Smooth muscle cell of the brain vasculature (primary cell): Measurements from ENCODE around the gene FOXD3.

Experiments
- DNase-seq: peaks from one replicate; pipeline ENCODE4 v3.0.0-alpha.2; 2012; ENCODE audit warnings: low read depth, low spot score

Gene FOXD3

DNA sequence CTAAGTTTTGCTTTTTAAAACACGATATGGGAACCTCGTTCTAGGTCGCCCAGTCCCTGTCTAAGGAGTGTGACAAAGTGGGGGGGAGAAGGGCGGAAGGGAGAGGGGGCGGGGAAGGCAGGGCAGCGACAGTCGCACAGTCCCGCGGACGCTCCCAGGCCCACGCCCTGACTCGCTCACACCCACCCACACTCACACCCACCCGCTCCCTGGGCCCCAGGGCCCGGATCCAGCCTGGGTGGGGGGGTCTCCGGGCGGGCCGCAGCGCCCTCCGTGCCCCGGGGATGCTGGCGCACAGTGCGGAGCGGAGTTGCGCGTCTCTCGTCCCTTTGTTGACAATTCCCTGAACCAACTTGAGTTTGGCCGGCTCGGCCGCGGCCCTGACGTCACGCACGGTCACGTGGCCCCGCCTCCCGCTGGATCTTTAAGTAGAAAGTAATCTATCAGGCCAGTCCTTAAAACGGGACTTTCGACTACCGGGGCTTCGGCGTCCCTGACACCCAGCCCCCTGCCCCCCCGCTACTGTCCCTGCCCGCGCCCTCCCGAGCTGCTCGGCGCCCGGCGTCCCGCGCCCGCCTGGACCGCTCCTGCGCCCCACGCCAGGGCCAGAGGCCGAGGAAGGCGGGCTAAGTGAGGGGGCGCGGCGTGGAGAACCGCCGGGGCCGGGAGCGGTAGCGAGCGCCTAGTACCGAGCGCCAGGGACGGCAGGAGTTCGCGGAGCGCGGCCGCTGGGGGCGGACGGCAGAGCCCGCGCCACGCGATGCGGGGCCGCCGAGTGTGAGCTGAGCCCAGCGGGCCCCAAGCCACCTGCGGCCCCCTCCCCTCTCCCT is at the start of gene FOXD3:
FOXD3 (plus strand) TSS at position 454 of the 830 bp plus-strand sequence. CDS start 492 bp downstream, outside the sequence.
- DNase-seq, result no peak

DNA sequence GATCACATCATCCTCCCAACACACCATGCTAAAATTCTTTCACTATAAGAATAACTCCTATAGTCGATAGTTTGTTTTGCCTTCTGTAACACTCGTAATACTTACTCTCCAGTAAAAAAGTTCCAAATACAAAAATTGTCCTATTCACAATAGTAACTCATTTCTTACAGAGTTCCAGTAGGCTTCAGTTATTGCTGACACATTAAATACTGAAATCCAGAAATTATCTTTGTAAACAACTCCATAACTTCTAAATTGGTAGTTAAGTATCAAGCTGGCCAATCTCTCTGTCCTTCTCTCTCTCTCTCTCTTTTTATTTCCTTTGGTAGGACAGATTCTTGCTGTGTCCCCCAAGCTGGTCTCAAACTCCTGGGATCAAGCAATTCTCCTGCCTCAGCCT is 49.6 kb upstream of the FOXD3 start:
- DNase-seq, result no peak

DNA sequence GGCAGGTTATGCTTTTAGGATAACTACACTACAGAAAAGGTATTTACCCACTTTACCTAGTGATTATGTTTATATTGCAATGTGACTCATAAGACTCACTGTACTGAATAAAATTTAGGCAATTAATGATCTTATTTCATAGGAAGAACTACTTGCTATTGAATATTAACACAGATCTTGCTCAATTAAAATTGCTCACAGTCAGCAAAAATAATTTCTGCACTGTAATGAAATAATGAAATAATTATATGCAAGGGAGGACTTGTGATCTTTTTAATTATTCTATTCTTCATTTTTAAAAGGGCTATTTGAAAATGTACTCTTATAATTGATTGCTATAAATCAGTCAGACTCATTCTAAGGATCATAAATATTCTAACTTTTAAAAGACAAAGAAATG is 48.0 kb upstream of the FOXD3 start:
- no peak for DNase-seq

DNA sequence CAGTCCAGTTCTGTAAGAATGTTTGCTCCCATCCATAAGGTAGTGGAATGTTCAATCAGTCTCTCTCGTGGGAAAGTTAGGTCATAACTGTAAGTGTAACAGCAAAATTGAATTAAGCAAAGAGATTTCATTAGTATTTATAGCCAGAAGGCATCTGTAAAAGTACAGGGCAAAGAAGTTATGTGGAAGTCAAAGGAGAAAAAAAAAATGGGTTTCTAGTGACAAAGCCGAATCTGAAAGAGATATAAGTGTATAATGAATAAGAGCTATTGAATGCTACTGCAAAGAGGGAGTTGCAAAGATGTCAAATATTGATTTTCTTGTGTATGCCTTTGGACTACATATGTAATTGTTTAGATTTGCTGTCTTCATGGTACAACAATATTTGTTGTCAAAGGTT is 47.4 kb upstream of the FOXD3 start:
- DNase-seq, result no peak

DNA sequence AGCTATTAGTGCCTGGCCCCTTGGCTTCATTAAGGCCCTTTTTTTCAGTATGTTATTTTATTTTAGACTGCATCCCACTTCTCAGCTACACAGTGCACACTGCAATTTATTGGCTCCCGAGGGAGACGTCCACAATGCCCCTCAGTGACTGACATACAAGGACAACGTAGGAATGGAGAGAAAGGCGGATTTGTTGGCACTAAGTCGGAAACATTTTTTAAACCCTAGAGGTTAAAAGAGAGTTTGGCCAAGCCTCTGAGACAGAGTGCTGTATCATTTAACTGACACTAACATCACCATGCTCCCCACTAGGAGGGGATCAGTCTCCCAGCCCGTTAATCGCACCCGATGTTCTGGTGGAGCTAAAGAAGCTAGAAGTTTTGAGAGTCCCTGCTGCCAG is 45.7 kb upstream of the FOXD3 start:
- no peak for DNase-seq

DNA sequence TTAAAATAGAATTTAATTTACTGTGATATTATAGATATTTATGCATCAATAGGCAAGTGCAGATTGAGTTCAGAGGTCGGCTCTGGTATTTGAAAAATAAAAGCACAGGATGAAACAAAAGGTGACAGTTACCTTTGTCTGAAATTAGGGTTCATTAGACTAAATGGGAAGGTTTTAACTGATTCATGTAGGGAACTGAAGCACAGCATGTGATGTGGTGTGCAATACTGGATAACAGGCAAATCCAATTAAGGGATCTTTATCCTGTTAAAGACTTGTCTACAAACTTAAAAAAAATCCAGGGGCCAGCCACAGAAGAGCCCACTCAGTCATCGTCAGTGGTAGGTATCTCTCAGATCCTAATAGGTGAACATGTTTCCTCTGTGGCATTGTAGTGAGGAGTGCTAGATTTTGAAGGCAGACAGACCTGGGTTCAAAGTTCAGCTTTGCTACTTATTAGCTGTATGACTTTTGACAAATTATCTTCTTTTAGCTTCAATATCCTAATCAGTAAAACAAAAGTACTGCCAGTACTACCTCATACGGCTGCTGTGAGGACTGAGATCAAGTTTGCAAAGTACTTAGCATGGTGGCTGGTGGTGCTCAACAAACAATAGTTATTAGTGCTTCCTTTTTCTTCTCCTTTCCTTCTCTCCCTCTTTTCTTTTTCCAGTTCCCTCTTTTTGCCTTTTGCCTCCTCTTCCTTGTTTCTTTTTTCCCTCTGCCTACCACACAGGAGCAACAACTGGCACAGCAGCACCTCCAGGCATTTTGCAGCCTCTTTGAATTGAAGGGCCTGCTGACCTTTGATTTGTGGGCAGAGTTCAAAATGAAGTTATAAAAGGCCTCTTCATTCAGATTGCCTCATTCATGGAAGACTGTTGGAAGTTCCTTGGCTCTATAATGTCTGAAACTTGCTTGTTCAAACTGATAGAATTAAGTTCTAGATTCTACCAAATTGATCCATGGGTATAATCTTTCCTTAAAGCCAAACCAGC is 44.9 kb upstream of the FOXD3 start:
- no peak for DNase-seq

DNA sequence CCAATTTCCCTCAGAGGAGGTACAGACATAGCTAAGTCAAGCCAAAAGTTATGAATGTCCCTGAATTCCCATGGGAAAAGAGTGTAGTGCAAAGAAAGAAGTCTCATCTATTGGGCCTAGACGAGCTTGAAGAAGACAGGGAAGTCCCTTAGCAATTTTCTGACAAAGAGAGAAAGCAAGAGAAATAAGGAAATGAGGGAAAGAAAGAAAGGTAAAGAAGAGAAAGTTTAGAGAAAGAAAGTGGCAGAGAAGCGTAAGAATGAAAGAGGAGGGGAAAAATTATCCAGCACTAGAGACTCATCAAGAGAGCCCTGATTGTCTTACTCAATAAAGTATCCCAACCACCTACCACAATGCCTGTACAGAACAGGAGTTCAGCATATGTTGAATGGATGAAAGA is 40.6 kb upstream of the FOXD3 start:
- DNase-seq, result no peak

DNA sequence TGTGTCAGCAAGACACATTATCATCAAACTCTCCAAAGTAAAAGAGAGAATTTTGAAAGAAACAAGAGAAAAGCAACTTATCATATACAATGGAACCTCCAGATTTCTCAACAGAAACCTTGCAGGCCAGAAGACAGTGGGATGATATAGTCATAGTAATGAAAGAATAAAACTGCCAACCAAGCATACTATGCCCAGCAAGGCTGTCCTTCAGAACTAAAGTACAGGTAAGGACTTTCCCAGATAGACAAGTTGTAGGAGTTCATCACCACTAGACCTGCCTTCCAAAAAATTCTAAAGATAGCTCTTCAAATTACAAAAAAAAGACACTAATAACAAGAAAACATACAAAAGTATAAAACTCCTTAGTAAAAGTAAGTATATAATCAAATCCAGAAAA is 33.2 kb upstream of the FOXD3 start:
- no peak for DNase-seq

DNA sequence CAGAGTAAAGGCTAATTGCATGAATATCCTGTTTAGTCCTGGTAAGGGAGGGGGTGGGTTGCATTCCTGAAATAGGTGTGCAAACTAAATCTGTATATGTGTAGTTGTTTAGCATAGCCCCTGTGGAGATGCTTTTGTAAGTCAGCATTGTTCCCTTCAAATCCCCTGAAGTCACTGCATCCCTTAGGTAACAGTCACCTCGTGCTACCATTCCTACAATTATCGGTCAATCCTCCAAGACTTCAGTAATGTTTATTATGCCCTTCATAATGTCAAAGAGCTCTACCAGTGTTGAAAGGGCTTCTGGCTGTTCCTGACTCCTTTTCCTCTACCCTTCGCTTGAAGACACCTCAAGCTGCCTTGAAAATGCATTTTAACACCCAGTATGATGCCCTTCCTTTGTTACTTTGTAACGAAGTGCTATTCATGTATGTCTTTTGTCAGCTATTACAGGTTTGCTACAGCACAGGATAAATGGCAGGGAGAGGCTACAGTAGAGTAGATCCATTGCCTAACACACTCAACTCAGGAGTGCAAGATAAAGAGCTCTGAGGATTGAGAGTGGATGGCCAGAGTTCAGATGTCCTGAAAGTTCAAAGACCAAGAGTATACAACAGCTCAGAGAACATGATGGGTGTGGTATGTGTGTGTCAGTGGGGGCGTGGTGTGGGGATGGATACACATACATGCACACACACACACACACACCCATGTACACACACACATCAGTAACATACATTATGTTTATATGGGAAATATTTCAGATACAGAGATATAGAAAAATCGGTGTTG is 27.4 kb upstream of the FOXD3 start:
- no peak for DNase-seq

DNA sequence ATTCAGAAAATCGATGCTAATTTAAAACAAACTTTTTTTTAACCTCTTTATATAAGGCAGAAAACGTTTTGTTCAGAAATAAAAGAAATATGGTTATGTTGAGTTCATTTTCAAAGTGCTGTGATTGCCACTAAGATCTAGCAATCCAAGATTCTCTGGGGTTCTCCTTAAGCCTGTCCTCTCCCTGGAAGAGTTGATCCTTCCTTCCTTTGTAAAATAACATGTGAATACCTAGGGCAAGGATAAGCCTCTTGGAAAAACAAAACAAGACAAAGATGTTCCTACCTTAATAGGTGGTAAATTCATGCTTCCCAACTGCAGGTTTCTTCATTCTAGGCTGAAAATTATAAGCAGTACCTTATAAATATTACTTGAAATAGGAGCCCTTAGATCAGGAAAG is 18.0 kb upstream of the FOXD3 start:
- no peak for DNase-seq

DNA sequence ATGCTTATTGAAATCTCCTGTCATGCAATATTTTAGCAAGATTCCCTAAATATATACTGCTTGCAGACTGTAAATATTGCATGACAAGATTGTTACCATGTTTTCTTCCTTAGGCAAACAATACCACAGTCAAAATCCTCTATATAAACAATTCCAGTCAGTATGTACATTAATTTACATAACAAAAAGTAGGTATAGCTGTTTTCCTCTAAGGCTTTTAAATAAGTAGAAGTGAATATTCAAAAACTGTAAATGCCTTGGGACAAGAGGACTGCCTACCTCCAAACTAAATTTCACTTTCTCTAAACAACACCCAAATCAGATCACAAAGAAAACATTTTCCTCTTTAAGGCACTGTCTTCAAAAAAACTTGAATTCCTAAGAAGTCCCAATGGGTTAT is 17.3 kb upstream of the FOXD3 start:
- DNase-seq, result no peak

DNA sequence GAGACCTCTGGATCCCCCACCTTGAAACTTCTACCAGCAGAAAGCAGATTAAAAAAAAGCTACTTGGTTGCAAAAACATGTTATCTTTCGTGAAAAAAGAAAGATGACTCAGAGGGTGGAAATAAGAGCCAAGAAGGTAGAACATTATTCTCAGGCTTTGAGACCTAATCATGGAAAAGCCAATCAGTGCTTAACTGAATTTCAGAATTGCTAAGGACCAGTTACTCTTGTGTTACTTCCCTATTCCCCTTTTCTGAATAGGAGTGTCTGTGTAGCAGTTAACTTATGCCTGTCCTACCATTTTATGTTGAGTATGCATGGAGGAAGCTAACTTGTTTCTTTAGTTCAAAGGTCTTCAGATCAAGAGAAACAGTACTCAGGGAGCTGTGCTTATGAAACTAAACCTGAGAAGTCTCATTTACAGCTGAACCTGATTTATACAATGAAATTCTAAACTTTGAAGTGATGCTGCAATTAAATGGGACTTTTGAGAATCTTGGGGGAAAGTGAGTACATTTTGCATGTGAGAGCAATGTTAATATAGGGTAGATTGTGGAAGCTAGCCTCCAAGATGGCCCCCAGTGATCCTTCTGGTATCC is 15.1 kb upstream of the FOXD3 start:
- DNase-seq, result no peak

DNA sequence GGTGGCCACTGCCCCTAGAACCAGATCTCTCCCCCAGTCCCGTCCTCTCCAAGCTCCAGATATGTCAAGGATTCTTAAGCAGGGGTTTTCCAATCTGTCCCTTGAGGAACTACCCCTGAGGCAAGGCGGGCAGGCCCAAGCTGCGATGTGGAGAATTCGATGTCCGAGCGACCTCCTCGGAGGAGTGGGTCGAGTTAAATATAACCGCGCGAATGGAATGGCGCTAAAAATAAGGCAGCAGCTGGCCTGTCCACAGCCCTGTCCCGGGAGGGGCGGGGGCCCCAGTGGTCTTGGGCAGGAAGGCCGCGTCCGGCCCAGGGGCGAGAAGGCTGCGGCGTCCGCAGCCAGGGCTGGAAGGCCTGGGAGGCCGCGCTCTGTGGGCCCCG is 5.8 kb upstream of the FOXD3 start:
- no peak for DNase-seq

DNA sequence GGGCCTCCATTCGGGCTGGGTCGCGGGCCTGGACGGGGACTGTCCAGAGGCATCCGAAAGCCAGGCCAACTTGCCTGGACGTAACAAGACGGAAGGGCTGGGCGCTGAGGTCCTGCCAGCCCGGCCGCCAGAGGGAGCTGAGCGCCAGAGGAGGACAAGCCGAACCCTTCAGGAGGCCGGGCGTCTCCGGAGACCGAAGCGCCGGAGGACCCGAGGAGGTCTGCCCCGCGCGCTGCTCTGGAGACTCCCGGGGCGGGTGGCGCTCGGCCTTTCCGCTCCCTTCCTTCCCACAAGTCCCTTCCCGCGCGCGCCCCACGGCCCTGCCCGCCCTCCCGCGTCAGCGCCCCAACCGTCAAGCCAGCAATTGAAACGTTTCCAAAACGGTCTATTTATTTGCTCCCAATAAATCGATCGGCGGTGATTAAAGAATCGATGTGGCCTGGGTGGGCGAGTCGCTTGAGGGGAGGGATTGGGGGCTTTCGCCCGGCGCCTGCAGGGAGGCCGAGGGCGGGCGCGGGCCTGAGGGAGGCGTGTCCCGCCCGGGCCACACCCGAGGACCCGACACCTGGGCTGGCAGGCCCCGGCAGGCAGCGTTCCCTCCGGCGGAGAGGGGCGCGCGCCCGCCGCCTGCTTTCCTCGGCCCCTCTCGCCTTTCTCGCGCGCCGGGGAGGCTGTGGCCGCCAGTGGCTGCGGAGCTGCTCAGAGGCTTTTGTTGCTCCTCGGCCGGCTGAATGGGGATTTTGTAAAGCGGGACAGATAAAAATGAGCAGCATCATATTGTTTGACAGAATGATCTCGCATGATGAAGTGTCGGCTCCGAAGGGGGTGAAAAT is 5.2 kb upstream of the FOXD3 start:
- DNase-seq, result no peak

DNA sequence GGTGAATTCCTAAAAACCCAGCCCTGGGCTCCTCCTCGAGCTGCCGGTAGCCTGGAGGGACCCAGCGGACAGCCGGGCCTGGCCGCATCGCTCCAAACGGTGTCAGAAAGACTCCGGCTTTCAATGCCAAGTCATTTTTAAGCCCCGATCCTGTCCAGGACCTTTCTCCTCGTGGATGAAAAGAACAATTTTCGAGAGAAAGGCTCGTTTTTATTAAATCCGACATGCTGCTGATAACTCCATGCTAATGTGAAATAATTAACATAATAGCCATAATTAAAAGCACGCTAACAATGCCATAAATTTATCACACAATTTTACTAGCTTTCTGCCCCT is 4.6 kb upstream of the FOXD3 start:
- no peak for DNase-seq

DNA sequence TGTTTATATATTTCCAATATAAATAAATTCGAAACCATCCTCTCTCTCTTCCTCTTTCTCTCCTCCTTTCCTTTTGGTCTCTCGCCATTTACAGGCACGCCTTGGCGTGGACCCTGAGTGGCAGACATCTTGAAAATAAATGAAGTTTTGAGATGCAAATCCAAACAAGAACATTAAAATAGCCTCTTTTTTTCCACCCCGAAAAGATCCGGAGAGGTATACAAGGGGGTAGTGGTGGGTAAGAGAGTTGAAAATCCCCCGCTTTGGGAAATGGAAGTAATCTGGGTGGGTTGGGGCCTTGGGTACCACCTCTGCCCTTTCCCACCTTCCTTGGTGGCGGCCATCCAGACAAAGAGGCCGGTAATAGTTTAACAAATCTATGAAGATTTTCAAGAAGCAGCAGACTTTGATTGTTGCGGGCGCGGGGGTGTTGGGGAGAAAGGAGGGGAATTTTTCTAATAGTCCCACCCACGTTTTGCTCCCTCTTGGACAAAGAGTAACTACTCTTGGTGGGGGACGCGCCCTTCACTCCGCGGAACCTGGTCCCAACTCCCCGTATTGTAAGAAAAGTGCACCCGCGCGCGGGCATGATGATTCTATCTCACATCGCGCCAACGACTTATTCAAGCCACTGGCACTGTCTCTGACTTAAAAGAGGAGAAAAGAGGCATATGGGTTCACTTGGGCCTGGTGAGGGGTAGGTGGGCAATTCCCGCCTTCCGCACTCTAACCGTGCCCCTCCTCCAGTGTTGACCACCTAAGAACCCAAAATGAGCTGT is 4.0 kb upstream of the FOXD3 start:
- no peak for DNase-seq

DNA sequence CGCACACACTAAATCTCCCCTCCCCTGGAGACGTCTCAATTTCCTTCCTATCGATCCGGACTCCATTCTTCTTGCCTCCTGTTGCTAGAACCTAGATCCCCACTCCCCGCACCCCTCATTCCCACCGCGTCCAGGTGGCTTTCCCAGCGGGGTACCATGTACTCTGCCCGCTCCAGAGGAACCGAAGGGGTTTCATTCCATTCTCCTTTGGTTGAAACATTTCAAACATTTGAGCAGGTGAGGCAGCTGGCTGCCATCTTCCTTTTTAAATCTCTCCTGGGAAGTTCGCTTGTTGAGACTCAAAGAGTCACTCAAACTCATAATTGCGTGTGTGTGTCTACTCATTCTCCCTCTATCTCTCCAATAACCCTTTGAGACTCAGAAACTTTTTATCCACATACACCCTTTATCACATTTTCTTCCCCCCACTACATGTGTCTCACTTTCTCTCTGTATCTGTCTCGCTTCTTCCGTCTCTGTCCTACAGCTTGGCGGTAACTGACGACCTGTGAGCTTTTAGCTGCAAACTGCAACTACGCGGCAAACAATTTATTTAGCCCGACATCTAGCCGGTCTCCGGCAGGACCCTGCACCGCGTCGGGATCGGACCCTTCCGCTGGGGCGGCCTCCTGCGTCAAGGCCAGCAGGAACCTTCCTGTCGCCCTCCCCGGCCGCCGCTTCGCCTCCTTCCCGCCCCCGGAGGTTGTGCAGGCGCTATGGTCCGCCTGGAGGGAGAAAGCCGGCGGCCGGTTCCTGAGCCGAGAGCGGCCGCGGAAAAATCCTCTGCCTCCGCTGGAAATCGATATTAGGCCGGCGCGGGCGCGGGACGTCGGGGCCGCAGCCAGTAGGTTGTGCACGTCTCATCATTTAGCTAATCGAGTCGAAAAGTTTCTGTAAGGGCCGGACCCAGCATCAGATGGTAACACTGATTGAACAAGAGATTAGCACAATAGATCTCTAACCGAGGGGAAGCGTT is 3.0 kb upstream of the FOXD3 start:
- no peak for DNase-seq

DNA sequence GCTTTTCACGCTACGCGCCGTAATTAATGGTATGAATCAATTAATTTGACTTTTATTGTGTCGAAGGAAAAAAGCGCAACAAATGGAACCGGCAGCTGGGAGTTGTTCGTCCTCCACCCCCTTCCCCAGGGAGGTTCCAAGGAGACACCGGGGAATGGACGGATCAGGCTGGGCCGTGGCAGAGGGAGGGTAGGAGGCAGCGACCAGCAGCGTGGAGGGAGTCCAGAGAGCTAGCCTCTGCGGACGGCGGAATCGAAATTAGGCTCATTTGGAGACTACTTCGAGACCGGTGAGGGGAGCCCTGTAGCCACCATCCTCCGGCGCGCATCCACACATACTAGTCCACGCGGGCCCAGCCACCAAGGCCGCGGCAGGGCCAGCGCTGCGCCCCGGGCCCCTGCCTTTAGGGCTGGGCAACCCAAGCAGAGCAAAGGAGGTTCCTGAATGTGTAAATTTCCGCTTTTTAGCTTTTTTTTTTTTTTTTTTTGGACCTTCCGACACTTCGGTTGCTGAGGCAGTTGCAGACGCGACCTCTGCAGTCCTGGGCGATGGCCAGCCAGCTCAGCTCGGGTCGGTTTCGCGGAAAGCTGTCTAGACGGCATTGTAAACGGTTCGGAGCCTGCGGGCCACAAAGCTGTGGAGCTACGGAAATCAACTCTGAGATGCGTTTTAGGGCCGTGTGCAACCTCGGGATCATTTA is 2.2 kb upstream of the FOXD3 start:
- no peak for DNase-seq
